H1 (cell line): Measurements from ENCODE around the gene ORMDL3. TPM values are rescaled to one million over a fixed set of nuclear protein-coding genes. Genes with fewer than 3 reads are reported as not detected.

ENCODE experiments used
- ATF3 ChIP-seq: IDR thresholded peaks from 2 replicates; pipeline ENCODE4 v1.6.1; 2011; ENCODE audit warnings: low read depth, mild to moderate bottlenecking, low read length; ENCODE audit not compliant: insufficient read depth
- CEBPB ChIP-seq: IDR thresholded peaks from 2 replicates; pipeline ENCODE4 v1.6.1; 2012; ENCODE audit warnings: low read depth, low read length
- CTCF ChIP-seq, 3 experiments: IDR thresholded peaks; 1 replicate in 2 of 3; 2 replicates in 1 of 3; pipeline versions ENCODE4 v1.5.1 to v1.6.1; 2011; ENCODE audit warnings: low read length in 3 of 3, mild to moderate bottlenecking in 3 of 3, inconsistent platforms in 2 of 3, low read depth in 1 of 3, moderate library complexity in 1 of 3; ENCODE audit not compliant: insufficient read depth in 1 of 3; ENCODE audit errors: control extremely low read depth in 1 of 3
- EGR1 ChIP-seq: IDR thresholded peaks from 2 replicates; pipeline ENCODE4 v1.6.1; 2011; ENCODE audit warnings: low read depth, low read length, borderline replicate concordance
- RAD21 ChIP-seq, 2 experiments: IDR thresholded peaks in 1 of 2; conservative IDR thresholded peaks in 1 of 2; 2 replicates each; pipeline ENCODE4 v1.6.1; 2011; ENCODE audit warnings: low read depth in 2 of 2, low read length in 2 of 2, improper control_type of control experiment in 1 of 2, inconsistent platforms in 1 of 2, mild to moderate bottlenecking in 1 of 2, moderate library complexity in 1 of 2
- polyA plus RNA-seq, 7 experiments: library from polyadenylated mRNA; depleted of rRNA in 3 of 7; stranded (reverse) in 5 of 7; unstranded in 2 of 7; fragments of >200 nt in 5 of 7; fragments of 200-250 nt in 2 of 7; gene quantifications; 1 replicate in 5 of 7; 2 replicates in 1 of 7; 4 replicates in 1 of 7; pipeline versions ENCODE4 v1.2.1 to v1.2.3, GENCODE V29; 2011 to 2013; ENCODE audit warnings: missing spikeins in 2 of 7, mixed read lengths in 2 of 7
- total RNA-seq: library from RNA; stranded (reverse); fragmentation: NEBNext Ultra II Directional; extraction: Animal tissue kit (Norgen Biotek cat#: 25700); gene quantifications from 2 replicates; pipeline ENCODE4 v1.2.1, GENCODE V29; 2021

The ORMDL3 gene
- total and polyA plus RNA-seq, 2 of the 8 experiments (the other 6 are each of a cell fraction or from before 2014, with no cell fraction given), result 50.4 to 108 TPM

- TF ChIP-seq EGR1 (no peak), CEBPB (no peak), CTCF (IDR thresholded peaks at IDR 0.05; ENCODE audit: control extremely low read depth in 1 of 3, insufficient read depth in 1 of 3, low read depth in 1 of 3, low read length in 3 of 3) (no peak), RAD21 (IDR thresholded peaks at IDR 0.05 in 1 of 2, conservative IDR thresholded peaks at IDR 0.05 in 1 of 2; ENCODE audit: low read depth in 2 of 2, low read length in 2 of 2) (no peak), ATF3 (no peak)
Measured at GRCh38 chr17:39935909-39936308, 8.5 kb upstream of the ORMDL3 start (continued).
